ENCODE results near the gene PECR. TPM values are rescaled to one million over a fixed set of nuclear protein-coding genes. Genes with fewer than 3 reads are reported as not detected.

Gene PECR
- total and polyA plus RNA-seq, 9 of the 15 experiments (the other 6 are each of a cell fraction or from before 2014, with no cell fraction given), result 1.1 to 10.3 (median 8.2) TPM

DNA sequence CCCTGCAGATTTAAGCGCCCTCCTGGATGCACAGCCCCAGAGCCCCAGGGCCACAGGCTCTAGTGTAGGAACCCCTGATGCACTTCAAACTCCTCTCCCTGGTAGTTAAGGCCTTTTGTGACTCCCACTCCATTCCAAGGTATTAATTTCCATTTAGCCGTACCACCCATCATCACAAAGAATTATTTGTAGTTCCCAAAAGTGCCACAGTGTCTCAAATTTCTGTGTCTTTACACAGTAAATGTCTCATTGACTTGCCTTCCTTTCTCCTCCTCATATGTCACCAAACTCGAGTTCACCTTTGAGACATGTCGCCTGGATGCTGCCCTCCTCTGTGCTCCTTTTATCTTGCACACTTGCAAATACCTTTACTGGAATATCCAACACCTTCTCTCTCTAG, 25.9 kb downstream of the PECR start (continued):
- TF ChIP-seq, protein P1, sequence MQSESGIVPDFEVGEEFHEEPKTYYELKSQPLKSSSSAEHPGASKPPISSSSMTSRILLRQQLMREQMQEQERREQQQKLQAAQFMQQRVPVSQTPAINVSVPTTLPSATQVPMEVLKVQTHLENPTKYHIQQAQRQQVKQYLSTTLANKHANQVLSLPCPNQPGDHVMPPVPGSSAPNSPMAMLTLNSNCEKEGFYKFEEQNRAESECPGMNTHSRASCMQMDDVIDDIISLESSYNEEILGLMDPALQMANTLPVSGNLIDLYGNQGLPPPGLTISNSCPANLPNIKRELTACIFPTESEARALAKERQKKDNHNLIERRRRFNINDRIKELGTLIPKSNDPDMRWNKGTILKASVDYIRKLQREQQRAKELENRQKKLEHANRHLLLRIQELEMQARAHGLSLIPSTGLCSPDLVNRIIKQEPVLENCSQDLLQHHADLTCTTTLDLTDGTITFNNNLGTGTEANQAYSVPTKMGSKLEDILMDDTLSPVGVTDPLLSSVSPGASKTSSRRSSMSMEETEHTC (IDR thresholded peaks at IDR 0.05), result no peak
- TF ChIP-seq SMC3 (conservative IDR thresholded peaks at IDR 0.05; ENCODE audit: insufficient read depth, low read depth, low read length), result no peak
- TF ChIP-seq MECOM (CRISPR knock-in tag; IDR thresholded peaks at IDR 0.05), result no peak
- TF ChIP-seq, protein P2, sequence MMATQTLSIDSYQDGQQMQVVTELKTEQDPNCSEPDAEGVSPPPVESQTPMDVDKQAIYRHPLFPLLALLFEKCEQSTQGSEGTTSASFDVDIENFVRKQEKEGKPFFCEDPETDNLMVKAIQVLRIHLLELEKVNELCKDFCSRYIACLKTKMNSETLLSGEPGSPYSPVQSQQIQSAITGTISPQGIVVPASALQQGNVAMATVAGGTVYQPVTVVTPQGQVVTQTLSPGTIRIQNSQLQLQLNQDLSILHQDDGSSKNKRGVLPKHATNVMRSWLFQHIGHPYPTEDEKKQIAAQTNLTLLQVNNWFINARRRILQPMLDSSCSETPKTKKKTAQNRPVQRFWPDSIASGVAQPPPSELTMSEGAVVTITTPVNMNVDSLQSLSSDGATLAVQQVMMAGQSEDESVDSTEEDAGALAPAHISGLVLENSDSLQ (IDR thresholded peaks at IDR 0.05), result no peak

DNA sequence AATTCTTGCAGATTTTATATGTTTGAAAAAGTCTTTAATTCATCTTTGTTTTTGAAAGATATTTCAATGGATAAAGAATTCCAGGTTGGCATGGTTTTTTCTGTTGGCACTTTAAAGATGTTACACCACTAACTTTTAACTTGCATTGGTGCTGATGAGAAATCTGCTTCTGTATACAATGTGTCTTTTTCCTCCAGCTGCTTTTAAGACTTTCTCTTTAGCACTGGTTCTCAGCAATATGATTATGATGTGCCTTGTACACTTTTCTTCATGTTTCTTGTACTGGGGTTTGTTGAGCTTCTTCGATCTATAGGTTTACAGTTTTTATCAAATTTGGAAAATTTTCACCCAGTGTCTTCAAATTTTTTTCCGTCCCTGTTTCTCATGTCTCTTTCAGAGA, 29.2 kb downstream of the PECR start:
- BruUV-seq (replicated peaks), result no TSS peak

More for the DNA sequence above, 29.2 kb downstream of the PECR start:
- WGBS (ENCODE audit: insufficient coverage, low coverage, missing lambda C conversion rate), result 91% methylated on average over 2 of the region's 2 CpGs
- Histone ChIP-seq H3K79me2 (ENCODE audit: control insufficient read depth, insufficient read depth, low read length) (no peaks in the 10 kb centered on the region), H3K9me1 (ENCODE audit: control insufficient read depth, insufficient read depth, low read length) (no peaks in the 10 kb centered on the region), H3K4me1 (replicated peaks in 1 of 2; ENCODE audit: control insufficient read depth in 2 of 2, insufficient read depth in 2 of 2, low read length in 2 of 2) (no peaks in the 10 kb centered on the region), H2AFZ (ENCODE audit: low read depth, low read length) (no peak overlapping the region), H3K4me3 (no peak overlapping the region), H3K27me3 (ENCODE audit: control insufficient read depth in 2 of 2, insufficient read depth in 2 of 2, low read length in 2 of 2) (no peaks in the 10 kb centered on the region), H3K27ac (ENCODE audit: extremely low read depth, low read depth, low read length) (no peak overlapping the region), H3K9ac (ENCODE audit: insufficient read depth in 1 of 2, low read depth in 2 of 2, low read length in 2 of 2) (no peak overlapping the region), H3K4me2 (ENCODE audit: insufficient read depth, low read length) (no peak overlapping the region), H3K9me3 (replicated peaks; ENCODE audit: control insufficient read depth, insufficient read depth, low read depth, low read length) (no peaks in the 10 kb centered on the region), H3K36me3 (ENCODE audit: control insufficient read depth, insufficient read depth, low read length) (no peaks in the 10 kb centered on the region), H4K20me1 (replicated peaks; ENCODE audit: control insufficient read depth, insufficient read depth, low read length) (no peaks in the 10 kb centered on the region)
- intact Hi-C loops (cut with micrococcal nuclease) (no loop called here), in situ Hi-C loops (cut with MboI) (no loop called here)
- ATAC-seq (no peak), FAIRE-seq (no peak), DNase-seq (ENCODE audit: extremely low read depth in 1 of 4, low spot score in 3 of 4) (no peak)
- CTCF ChIA-PET (ENCODE audit: low intra/inter-chr PET ratio), result no interaction called here
- POLR2A ChIA-PET, result no interaction called here
- TF ChIP-seq ZNF699 (CRISPR knock-in tag; IDR thresholded peaks at IDR 0.05; ENCODE audit: insufficient replicate concordance), result no peak
- TF ChIP-seq, protein P3, sequence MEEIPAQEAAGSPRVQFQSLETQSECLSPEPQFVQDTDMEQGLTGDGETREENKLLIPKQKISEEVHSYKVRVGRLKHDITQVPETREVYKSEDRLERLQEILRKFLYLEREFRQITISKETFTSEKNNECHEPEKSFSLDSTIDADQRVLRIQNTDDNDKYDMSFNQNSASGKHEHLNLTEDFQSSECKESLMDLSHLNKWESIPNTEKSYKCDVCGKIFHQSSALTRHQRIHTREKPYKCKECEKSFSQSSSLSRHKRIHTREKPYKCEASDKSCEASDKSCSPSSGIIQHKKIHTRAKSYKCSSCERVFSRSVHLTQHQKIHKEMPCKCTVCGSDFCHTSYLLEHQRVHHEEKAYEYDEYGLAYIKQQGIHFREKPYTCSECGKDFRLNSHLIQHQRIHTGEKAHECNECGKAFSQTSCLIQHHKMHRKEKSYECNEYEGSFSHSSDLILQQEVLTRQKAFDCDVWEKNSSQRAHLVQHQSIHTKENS (CRISPR knock-in tag; IDR thresholded peaks at IDR 0.05), result no peak
- TF ChIP-seq, protein P4, sequence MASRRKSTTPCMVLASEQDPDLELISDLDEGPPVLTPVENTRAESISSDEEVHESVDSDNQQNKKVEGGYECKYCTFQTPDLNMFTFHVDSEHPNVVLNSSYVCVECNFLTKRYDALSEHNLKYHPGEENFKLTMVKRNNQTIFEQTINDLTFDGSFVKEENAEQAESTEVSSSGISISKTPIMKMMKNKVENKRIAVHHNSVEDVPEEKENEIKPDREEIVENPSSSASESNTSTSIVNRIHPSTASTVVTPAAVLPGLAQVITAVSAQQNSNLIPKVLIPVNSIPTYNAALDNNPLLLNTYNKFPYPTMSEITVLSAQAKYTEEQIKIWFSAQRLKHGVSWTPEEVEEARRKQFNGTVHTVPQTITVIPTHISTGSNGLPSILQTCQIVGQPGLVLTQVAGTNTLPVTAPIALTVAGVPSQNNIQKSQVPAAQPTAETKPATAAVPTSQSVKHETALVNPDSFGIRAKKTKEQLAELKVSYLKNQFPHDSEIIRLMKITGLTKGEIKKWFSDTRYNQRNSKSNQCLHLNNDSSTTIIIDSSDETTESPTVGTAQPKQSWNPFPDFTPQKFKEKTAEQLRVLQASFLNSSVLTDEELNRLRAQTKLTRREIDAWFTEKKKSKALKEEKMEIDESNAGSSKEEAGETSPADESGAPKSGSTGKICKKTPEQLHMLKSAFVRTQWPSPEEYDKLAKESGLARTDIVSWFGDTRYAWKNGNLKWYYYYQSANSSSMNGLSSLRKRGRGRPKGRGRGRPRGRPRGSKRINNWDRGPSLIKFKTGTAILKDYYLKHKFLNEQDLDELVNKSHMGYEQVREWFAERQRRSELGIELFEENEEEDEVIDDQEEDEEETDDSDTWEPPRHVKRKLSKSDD (conservative IDR thresholded peaks at IDR 0.05; ENCODE audit: low read length), result no peak
- no peak for TF ChIP-seq GTF2A2 (tag; IDR thresholded peaks at IDR 0.05)
- TF ChIP-seq, protein P5, sequence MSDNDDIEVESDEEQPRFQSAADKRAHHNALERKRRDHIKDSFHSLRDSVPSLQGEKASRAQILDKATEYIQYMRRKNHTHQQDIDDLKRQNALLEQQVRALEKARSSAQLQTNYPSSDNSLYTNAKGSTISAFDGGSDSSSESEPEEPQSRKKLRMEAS (CRISPR knock-in tag; IDR thresholded peaks at IDR 0.05), result no peak
- no peak for TF ChIP-seq ZNF316 (IDR thresholded peaks at IDR 0.05)
- no peak for TF ChIP-seq SMARCA4 (IDR thresholded peaks at IDR 0.05)
